Activated CD4-positive, alpha-beta T cell treated with anti-CD3 and anti-CD28 coated beads, Interleukin-2, amount 50 U/mL, for 48 hours (primary cell): ENCODE measurements around the gene HPSE2.

Experiments used
- DNase-seq, 2 experiments: peaks; one replicate each; pipeline ENCODE4 v3.0.0-alpha.2; 2020

HPSE2 gene

DNA sequence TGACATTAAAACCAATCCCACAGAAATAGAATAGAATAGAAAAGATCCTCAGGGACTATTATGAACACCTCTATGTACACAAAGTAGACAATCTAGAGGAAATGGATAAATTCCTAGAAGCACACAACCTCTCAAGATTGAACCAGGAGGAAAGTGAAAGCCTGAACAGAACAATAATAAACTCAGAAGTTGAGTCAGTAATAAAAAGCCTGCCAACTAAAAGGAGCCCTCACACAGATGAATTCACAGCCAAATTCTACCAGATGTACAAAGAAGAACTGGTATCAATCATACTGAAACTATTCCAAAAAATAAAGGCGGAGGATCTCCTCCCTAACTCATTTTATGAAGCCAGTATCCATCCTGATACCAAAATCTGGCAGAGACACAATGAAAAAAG is 568.6 kb downstream of the HPSE2 start:
- no peak for DNase-seq

DNA sequence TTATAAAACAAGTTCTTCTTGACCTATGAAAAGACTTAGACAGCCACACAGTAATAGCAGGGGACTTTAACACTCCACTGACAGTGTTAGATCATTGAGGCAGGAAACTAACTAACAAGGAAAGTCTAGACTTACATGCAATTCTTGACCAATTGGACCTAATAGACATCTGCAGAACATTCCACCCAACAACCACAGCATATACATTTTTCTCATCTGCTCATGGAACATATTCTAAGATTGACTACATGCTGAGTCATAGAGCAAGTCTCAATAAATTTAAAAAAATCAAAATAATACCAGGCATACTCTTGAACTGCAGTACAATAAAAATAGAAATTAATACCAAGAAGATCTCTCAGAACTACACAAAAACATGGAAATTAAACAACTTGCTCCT is 569.4 kb downstream of the HPSE2 start:
- no peak for DNase-seq

DNA sequence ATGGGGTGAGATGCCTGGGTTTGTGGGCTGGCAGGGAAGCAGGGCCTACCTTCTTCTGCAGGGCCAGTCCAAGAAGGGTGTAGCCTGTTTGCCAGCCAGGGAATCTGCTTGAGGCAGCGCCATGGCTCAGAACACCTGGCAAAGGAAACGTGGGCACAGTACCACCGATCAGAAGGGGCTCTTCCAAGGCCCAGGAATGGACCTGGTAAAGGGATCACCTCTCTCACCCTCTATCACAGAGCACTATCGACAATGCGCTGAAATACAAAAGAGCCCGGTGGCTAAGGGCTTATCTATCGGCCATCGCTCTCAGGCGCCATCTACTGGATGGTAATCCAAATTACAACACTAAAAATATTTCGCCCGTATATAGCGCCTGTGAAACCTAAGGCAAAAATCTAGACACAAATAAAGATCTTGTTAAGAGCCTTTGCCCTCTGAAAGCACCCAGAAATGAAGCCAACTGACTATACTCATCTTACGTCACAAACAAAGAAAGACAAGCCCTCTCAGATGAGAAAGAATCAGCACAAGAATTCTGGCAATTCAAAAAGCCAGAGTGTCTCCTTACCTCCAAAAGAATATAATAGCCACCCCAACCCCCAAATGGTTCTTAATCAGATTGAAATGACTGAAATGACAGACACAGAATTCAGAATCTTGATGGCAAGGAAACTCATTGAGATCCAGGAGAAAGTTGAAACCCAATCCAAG is 571.2 kb downstream of the HPSE2 start:
- peak; percentile 9 to 29 for DNase-seq

DNA sequence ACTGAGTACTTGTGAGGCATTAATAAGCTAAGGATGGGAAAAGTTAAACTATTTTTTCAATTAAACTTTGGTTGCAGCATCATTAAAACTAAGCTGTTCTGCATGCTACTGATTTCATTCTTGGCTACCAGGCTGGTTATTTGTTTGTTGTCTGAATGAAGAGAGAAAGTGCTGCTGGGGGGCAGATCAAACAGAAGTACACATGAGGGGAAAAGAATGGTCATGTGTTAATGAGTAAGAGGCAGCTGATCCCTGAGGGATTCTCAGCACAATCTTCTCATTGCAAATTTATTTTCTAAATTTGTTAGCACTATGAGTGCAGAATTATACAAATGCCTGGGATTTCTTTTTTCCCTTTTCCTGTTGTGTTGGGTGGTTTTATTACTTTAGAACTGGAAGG is 575.7 kb downstream of the HPSE2 start:
- DNase-seq: no peak

DNA sequence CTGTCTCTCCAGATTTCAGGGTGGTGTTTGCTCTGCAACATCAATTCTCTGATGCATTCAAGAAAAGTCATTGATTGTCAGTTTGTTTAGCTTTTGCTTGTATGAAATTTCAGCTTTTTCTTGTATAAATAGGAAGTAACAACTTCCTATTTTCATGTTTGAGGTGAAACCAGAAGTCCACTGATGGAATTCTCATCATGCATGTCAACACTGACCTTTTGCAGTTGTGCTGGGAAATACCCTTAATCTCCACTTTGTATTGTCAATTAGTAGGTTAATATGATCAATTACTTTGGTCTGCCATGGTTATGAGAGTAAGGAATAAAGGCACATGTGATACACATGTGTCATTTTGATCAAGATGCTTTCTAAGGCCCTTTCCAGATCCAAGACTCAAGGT is 580.2 kb downstream of the HPSE2 start:
- no peak for DNase-seq

DNA sequence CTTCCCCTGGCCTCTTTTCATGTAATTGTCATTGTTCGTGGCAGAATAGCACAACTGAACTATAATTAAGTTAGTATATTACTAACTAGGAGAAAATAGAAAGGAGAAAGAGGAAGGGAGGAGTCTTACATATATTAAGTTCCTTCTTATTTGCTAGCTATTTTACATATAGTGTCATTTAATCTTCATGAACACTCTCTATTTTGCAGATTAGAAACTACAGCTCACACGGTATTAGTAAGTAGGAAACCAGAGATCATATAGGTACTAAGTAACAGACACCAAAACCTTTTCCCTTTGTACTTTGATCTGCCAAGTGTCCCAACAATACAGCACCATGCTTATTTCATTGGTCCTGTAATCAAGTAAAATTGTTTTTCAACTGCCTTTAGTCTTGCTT is 586.5 kb downstream of the HPSE2 start:
- no peak for DNase-seq

DNA sequence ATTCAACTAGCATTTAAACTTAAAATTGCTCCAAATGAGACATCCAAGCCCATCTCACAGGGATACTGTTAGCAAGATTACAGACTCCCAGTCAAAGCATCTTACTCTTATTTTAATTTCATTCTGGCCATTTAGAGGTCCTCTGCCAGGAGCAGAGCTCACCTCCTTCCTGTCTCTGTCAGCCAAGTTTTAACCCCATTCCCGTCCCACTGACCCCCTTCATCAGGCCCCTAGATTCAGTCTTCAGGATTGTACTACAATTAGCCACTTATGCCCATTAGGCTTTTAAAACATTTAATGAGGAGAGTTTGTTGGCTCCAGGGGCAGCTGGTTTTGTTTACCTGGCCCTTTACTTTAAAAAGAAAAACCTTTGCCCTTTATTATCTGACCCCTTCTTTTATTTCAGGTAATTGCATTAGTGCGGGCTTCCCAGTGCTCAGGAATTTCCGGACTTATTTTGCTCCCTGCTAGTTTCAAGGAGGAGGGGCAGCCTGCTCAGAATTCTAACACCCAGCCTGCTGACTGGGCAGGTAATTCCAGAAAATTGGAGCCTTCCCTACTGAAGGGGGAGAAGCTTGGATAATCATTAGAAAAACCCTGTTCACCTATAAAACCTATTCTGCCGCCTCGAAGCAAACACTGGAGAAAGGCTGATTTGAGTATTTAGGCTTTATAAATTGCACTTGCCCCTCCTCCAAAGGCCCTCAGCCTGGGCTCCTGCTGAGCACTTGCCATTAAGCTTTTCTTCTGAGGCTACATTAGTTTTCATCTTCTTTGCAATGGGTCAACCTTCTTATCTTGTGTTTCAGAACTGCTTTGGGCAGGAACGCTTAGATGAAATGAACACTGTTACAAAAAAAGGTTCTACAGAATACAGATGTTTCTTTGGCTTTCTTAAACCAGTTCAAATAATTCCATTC is 588.4 kb downstream of the HPSE2 start:
- DNase-seq: no peak

DNA sequence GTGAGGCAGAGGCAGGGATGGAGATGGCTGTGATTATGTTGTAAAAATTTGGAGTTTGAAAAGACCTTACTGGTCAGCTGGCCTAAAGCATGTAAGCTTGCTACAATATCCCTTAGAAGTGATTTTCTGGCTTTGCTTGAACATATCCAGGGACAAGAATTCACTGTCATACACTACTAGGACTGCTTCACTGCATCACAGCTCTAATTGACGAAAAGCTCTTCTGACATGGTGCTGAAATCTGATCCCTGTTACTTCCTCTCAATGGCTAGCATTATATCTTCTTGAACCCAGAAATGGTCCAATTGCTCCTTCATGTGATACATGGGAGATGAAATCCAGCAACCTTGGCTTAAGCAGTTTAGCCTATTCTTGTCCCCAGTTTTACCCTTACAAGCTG is 591.2 kb downstream of the HPSE2 start:
- DNase-seq: no peak

GRCh38 chr10:98642281-98642680 is 593.4 kb downstream of the HPSE2 start:
- DNase-seq: no peak

- DNase-seq: no peak
Observed at GRCh38 chr10:98638920-98639319, 596.7 kb downstream of the HPSE2 start.

GRCh38 chr10:98636921-98637329 is 598.7 kb downstream of the HPSE2 start:
- no peak for DNase-seq

GRCh38 chr10:98632456-98633150 is 603.0 kb downstream of the HPSE2 start:
- no peak for DNase-seq

DNA sequence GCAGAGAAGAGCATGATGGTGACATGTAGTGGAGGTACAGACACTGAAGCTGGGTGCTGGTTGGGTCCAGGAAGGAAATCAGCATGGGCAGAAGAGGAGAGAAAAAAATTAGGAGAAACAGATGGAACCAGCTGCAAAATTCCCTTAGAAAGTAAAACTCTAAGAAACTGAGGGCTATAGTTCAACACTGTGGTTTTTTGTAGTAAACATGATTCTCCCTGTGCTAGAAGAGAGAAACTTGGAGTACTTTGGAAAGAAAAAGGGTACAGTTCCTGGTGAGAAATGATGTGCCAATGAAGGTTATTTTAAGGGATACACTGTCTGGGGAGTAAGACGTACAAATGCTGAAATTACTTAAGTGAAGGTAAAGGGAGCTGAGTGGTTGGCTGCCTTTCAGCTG is 607.4 kb downstream of the HPSE2 start:
- no peak for DNase-seq

DNA sequence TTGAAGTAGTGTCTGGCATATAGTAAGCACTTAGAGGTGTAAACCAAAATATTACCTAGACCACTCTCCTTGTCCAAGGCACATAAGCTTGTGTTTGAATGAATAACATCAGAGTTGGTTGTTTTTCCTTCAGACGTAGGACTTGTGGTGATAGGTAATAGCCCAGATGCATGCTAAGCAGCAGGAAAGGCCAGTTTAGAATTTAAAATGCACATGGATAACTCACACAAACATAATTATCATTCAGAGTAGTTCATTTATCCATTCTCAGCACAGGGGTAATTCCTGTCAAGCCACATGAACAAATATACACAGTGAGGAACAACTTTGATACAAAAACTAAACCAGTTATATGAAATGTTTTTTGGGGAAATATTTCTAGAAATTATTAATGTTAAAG is 607.9 kb downstream of the HPSE2 start:
- DNase-seq: no peak

DNA sequence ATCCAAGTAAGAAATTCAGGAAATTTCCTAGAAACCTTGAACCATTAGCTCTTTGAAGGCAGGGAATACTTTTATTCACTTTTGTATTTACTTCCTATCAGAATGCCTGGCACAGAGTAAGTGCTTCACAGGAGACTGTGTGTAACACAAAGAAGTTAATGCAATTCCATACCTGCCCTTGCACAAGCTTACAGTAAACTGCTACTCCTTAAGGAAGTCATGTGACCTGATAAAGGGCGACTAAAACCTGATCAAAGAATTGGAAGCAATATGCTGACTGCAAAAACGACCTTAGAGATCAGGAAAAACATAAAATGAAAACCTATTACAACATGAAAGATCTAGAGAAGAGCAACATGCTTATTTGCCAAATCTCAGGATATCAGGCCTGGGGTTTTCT is 610.7 kb downstream of the HPSE2 start:
- DNase-seq: no peak

DNA sequence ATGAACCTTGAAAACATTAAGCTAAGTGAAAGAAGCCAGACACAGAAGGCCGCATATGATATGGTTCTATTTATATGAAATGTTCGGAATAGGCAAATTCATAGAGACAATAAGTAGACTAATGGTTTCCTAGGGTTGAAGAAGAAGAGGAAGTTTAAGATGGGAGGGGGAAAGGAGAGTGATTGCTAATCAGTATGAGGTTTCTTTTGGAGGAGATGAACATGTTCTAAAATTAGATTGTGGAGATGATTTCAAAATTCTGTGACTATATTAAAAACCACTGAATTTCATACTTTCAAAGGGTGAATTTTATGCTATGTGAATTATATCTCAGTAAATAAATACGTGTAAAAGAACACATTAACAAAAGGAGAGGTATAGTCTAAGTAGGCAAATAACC is 612.5 kb downstream of the HPSE2 start:
- no peak for DNase-seq

DNA sequence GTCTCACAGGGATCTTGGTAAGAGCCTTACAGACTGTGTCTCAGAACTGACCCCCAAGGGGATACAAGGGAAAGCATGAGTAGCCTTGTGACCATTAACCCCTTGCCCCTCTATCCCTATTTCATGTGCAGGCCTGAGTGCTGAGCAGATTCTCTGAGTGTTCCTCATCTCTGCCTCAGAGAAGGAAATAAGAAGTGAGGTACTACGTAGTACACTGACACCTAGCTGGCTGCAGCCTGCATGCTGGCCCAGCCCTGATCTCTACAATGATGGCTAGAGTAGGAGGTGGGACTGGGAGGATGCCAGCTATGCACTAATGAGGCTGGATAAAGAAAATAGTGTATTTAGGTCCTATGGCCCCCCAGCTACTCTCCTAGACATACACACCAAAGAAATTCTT is 614.0 kb downstream of the HPSE2 start:
- DNase-seq: no peak

- no peak for DNase-seq
Observed at GRCh38 chr10:98620503-98620902, 615.1 kb downstream of the HPSE2 start.

DNA sequence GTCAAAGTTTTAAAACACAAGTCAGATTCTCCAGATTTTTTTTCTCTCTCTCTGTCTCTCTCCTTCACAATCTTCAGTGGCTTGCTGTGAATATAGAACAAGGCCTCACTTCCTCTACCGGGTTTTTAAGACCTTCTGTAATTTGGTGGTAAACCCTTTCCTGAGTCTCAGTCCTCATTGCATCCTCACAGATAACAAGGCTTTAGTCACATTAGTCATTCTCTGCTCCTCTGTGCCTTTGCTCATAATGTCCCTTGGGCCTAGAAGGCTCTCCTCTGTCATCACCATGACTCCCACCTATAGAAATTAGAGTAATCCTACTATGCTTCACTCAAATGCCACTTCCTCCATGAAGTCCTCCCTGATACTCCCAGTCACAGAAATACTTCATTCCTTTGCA is 616.2 kb downstream of the HPSE2 start:
- DNase-seq: no peak

GRCh38 chr10:98617906-98618520 is 617.6 kb downstream of the HPSE2 start:
- no peak for DNase-seq

DNA sequence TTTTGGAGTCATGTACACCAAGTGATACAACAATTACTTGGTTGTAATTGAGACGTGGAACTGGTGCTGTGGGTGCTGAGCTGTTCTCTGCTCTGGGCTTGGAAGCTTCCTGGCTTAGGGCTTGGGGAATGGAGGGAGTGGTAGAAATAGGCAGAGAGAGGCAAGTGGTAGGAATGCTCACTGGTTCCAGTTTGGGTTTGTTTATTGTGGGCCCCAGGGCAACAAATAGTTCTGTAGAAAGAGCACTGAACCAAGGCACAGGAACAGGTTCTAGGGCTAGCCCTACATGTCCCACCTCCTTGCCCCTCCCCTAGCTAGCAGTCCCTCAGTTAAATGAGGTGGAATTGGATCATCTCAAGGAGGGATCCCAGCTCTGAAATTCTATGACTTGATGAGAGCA is 622.2 kb downstream of the HPSE2 start:
- no peak for DNase-seq

- no peak for DNase-seq
Observed at GRCh38 chr10:98611436-98611835, 624.2 kb downstream of the HPSE2 start.

DNA sequence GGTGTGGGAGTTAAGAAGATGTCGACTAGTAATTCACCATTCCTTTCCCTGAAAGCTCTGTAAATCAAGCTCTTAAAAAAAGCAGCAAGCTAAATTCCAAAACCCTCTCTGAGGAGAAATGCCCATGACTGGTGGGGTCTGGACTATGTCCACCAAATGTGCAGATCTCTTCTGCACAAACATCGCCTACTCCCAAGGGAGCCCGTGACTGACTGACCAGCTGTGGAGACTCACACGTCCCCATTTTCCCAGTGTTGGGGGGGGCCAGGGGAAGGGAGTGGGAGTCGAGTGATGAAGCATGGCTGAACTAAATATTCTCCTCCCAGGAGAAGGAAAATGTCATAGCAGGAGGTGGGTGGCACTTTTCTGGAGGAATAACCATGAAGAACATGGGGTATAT is 624.8 kb downstream of the HPSE2 start:
- DNase-seq: no peak
